NCI-H146 (cell line): Measurements from ENCODE around the gene CCDC7.
"Not testable (repeated sequence)": the region's sequence is repeated elsewhere in the genome, so short reads cannot be mapped to it uniquely, and the experiment has no call there.

Experiments
- DNase-seq: peaks from one replicate; lab custom pipeline; 2025; lab: John Stamatoyannopoulos, UW

The CCDC7 gene

GRCh38 chr10:32887481-32887880, 441.5 kb downstream of the CCDC7 start:
- no peak for DNase-seq

DNA sequence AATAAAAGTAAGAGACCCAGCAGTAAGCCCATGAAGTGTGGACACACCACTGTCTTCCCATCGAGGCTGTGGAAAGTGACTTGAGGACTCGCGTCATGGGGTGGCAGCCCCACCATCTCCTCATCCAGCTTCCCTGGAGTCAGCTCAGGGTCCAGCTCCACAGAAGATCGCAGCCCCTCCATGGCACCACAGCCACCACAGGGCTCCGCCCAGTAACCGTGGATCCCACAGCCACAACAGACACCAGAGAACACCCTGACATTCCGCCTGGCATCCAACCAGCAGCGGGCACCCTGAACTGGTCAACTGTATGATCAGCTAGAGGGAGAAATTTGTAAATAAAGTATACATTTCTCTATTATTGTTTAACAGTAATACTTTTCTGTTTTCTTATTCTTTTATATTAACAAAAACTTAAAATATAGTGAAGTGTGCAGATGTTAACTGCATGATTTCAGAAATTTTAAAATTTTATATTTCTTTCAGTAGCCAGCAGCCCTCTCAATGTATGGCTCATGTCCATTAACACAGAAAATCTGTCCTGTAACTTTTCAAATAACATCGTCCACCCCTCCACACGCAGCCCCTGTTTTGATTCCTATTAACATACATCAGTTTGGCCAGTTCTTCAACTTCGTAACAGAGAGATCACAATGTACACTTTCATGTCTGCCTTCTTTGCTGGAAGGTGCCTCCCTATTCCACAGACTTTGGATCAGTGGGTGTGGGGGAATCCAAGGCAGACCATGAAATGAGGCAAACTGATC, 442.4 kb downstream of the CCDC7 start:
- DNase-seq: no peak

DNA sequence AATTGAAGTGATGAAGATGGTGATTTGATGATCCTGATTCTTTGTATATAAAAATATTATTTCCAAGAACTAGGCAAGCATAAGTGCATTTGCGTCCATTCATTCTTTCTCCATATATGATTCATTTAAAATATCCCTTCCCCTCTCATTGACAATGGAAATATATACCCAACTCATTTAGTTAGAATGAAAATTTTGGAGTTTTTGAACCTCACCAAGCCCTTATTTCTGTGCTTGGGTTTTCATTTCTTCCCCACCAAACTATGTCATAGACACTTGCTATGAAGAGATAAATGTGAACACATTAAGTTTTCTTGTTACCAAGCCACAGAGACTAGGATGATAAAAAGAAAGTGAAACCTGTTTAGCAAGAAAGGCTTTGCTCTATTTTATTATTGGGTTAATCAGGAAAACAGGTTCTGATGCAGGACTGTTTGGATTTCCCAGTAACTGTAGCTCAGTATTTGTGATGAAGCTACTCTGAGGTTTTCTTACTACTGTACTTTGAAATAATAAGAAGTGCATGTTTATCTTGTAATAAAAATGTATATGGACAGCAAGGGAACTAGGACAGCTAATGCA, 443.8 kb downstream of the CCDC7 start:
- no peak for DNase-seq

GRCh38 chr10:32890444-32890843, 444.5 kb downstream of the CCDC7 start:
- DNase-seq: no peak

GRCh38 chr10:32891261-32891660, 445.3 kb downstream of the CCDC7 start:
- DNase-seq: no peak

DNA sequence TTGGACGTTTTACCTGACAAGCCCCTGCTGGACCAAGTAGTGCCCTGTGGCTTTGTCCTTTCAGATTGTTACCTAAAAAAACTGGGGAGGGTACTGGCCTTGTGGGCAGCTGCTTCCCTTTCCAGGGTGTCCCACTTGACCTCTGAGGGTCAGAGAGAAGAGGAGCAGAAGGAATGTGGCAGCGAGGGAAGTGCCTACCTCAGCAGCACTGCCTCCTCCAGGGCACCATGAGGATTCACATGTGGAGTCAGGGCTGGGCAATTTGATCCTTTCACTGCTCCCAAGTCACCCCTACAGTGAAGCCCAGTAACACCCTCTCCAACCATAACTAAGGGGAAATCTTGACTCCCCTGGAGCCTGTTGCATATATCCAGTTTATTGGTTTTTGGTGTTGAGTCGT, 447.5 kb downstream of the CCDC7 start:
- no peak for DNase-seq

GRCh38 chr10:32893916-32894664, 448.1 kb downstream of the CCDC7 start:
- no peak for DNase-seq

DNA sequence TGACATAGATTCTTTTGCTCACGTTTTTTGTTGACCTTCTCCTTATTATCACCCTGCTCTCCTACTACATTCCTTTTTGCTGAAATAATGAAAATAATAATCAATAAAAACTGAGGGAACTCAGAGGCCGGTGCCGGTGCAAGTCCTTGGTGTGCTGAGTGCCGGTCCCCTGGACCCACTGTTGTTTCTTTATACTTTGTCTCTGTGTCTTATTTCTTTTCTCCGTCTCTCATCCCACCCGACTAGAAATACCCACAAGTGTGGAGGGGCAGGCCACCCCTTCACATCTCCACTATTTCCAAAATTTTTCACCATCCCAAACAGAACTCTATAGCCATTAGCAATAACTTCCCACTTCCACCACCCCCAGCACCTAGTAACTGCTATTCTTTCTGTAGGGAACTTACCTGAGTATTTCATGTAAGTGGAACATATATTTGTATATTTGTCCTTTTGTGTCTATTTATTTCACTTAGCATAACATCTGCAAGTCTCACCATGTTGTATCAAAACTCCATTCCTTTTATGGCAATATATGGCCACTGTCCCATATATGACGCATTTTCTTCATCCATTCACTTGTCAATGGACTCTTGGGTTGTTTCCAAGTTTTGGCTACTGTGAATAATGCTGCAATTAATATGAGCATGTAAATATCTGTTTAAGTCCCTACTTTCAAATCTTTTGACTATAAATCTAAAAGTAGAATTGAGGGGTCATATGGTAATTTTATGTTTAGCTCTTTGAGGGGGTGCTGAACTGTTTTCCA, 449.4 kb downstream of the CCDC7 start:
- not testable (repeated sequence) for DNase-seq

GRCh38 chr10:32901815-32902214, 455.9 kb downstream of the CCDC7 start:
- DNase-seq: no peak

GRCh38 chr10:32905466-32905865, 459.5 kb downstream of the CCDC7 start:
- no peak for DNase-seq

DNA sequence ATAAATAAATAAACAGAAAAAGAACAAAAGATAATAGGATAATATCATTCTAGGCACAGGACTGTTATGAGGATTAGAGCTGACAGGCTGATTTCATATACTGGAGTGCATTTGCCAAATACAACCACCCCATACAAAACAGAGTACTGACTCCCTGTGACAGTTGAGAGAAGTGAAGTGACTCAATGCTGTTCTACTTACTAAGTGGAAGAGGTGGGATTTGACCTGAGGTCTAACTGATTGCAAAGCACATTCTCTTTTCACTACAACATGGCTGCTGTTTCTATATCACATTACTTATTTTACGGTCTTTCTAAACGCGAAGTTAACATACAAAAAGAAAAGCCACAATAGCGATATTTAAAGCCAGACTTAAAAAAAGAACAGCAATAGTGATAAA, 460.7 kb downstream of the CCDC7 start:
- DNase-seq: no peak

GRCh38 chr10:32909456-32909855, 463.5 kb downstream of the CCDC7 start:
- DNase-seq: no peak

DNA sequence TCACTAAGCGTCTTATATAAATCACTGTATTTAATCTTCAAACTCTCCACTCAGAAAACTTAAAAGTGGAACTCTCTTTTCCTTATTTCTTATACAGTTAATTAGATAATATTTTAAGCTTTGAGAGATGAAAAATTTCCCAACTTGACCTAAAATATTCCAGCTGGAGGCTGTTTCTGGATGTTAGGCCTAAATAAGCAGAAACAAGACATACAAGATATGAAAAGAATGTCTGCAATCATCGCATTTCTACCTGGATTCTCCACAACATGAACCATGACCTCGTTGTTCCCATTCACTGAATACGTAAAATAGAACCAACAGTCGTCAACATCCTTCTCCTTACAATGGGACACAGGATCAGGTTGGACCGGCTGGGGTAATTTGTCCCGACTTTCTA, 464.0 kb downstream of the CCDC7 start:
- DNase-seq: not testable (repeated sequence)

- no peak for DNase-seq
Observed at GRCh38 chr10:32911285-32912016, 465.5 kb downstream of the CCDC7 start.

DNA sequence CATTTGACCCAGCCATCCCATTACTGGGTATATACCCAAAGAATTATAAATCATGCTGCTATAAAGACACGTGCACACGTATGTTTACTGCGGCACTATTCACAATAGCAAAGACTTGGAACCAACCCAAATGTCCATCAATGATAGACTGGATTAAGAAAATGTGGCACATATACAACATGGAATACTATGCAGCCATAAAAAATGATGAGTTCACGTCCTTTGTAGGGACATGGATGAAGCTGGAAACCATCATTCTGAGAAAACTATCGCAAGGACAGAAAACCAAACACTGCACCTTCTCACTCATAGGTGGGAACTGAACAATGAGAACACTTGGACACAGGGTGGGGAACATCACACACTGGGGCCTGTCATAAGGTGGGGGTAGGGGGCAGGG, 471.9 kb downstream of the CCDC7 start:
- not testable (repeated sequence) for DNase-seq

- DNase-seq: no peak
Observed at GRCh38 chr10:32922170-32922569, 476.2 kb downstream of the CCDC7 start.

- DNase-seq: no peak
Observed at GRCh38 chr10:32923134-32923533, 477.2 kb downstream of the CCDC7 start.

DNA sequence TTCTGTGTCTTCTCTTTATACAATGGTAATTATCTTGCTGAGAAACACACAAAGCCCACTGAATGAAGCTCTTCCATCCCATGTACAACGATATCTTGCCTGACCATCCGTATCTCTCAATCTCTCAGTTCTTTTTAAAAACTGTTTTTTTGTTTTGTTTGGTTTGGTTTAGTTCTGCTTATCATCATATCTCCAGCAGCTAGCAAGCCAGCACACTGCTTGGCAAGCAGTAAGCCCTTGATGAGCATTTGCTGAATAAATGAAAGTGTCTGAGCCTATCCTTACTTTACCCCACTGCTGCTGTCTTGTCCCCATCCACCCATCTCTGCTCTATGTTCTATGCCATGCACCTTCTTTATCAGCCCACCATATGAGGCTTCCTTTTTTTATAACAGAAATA, 477.9 kb downstream of the CCDC7 start:
- no peak for DNase-seq
